H9 (cell line): ENCODE results near the gene MDFIC2. TPM values are rescaled to one million over a fixed set of nuclear protein-coding genes. Genes with fewer than 3 reads are reported as not detected.

ENCODE experiments used
- DNase-seq: peaks from one replicate; pipeline ENCODE4 v3.0.0-alpha.2; 2017
- H2AFZ ChIP-seq: one replicate; pipeline ENCODE4 v1.6.1; 2013; ENCODE audit warnings: mild to moderate bottlenecking, low read length, control low read depth, moderate library complexity
- H2AK5ac ChIP-seq: 2 replicates; pipeline ENCODE4 v1.6.1; 2013; ENCODE audit warnings: low read length, control low read depth, mixed read lengths; ENCODE audit not compliant: insufficient read length
- H2BK120ac ChIP-seq: one replicate; pipeline ENCODE4 v1.6.1; 2013; ENCODE audit warnings: low read depth, mild to moderate bottlenecking, low read length, control low read depth, inconsistent platforms; ENCODE audit not compliant: poor library complexity, severe bottlenecking
- H2BK12ac ChIP-seq: 2 replicates; pipeline ENCODE4 v1.6.1; 2013; ENCODE audit warnings: low read length, control low read depth, mixed read lengths, low read depth; ENCODE audit not compliant: insufficient read length
- H2BK15ac ChIP-seq: 2 replicates; pipeline ENCODE4 v1.6.1; 2013; ENCODE audit warnings: low read depth, low read length, control low read depth
- H2BK20ac ChIP-seq: one replicate; pipeline ENCODE4 v1.6.1; 2013; ENCODE audit warnings: low read depth, mild to moderate bottlenecking, low read length, control low read depth, inconsistent platforms; ENCODE audit not compliant: poor library complexity, severe bottlenecking
- H2BK5ac ChIP-seq: 2 replicates; pipeline ENCODE4 v1.6.1; 2013; ENCODE audit warnings: low read length, control low read depth, mixed read lengths; ENCODE audit not compliant: insufficient read length
- H3K14ac ChIP-seq: 2 replicates; pipeline ENCODE4 v1.6.1; 2013; ENCODE audit warnings: low read length, control low read depth; ENCODE audit not compliant: insufficient read depth
- H3K18ac ChIP-seq: 2 replicates; pipeline ENCODE4 v1.6.1; 2013; ENCODE audit warnings: low read depth, mild to moderate bottlenecking, mixed read lengths, low read length, control low read depth; ENCODE audit not compliant: insufficient read length
- H3K23ac ChIP-seq: 2 replicates; pipeline ENCODE4 v1.6.1; 2013; ENCODE audit warnings: low read length, control low read depth, mixed read lengths, low read depth; ENCODE audit not compliant: insufficient read length
- H3K23me2 ChIP-seq: 2 replicates; pipeline ENCODE4 v1.6.1; 2013; ENCODE audit warnings: low read depth, mild to moderate bottlenecking, mixed read lengths, low read length, control low read depth; ENCODE audit not compliant: insufficient read length, poor library complexity, severe bottlenecking
- H3K27ac ChIP-seq: 2 replicates; pipeline ENCODE4 v1.5.1; 2013; ENCODE audit warnings: low read length, control low read depth, mixed read lengths, low read depth; ENCODE audit not compliant: insufficient read length
- H3K27me3 ChIP-seq: 2 replicates; pipeline ENCODE4 v1.6.1; 2013; ENCODE audit warnings: low read length, control low read depth, inconsistent platforms; ENCODE audit not compliant: insufficient read depth
- H3K4ac ChIP-seq: 2 replicates; pipeline ENCODE4 v1.6.1; 2013; ENCODE audit warnings: low read depth, mild to moderate bottlenecking, control low read depth, inconsistent platforms, low read length, moderate library complexity
- H3K4me1 ChIP-seq: 2 replicates; pipeline ENCODE4 v1.6.1; 2013; ENCODE audit warnings: low read length, control low read depth, inconsistent platforms; ENCODE audit not compliant: insufficient read depth
- H3K4me2 ChIP-seq: 2 replicates; pipeline ENCODE4 v1.6.1; 2013; ENCODE audit warnings: low read length, control low read depth, mixed read lengths; ENCODE audit not compliant: insufficient read length, insufficient read depth
- H3K56ac ChIP-seq: 2 replicates; pipeline ENCODE4 v1.6.1; 2013; ENCODE audit warnings: low read depth, mild to moderate bottlenecking, mixed read lengths, low read length, control low read depth; ENCODE audit not compliant: insufficient read length
- H3K79me1 ChIP-seq: 2 replicates; pipeline ENCODE4 v1.6.1; 2013; ENCODE audit warnings: low read depth, mild to moderate bottlenecking, moderate library complexity, low read length, control low read depth, inconsistent platforms; ENCODE audit not compliant: insufficient read depth, poor library complexity, severe bottlenecking
- H3K79me2 ChIP-seq: 2 replicates; pipeline ENCODE4 v1.6.1; 2013; ENCODE audit warnings: low read length, control low read depth, inconsistent platforms; ENCODE audit not compliant: insufficient read depth
- H3K9ac ChIP-seq: 2 replicates; pipeline ENCODE4 v1.6.1; 2013; ENCODE audit warnings: low read length, control low read depth, mixed read lengths; ENCODE audit not compliant: insufficient read length; ENCODE audit errors: extremely low read depth
- H3K9me3 ChIP-seq: one replicate; pipeline ENCODE4 v1.6.1; 2013; ENCODE audit warnings: low read depth, low read length, inconsistent platforms; ENCODE audit not compliant: control insufficient read depth
- H3T11ph ChIP-seq: one replicate; pipeline ENCODE4 v1.6.1; 2013; ENCODE audit warnings: mild to moderate bottlenecking, low read length, control low read depth, inconsistent platforms
- H4K20me1 ChIP-seq: one replicate; pipeline ENCODE4 v1.6.1; 2013; ENCODE audit not compliant: control insufficient read depth, insufficient read length, insufficient read depth
- H4K5ac ChIP-seq: 2 replicates; pipeline ENCODE4 v1.6.1; 2013; ENCODE audit warnings: low read depth, mild to moderate bottlenecking, mixed read lengths, low read length, control low read depth; ENCODE audit not compliant: insufficient read length
- H4K8ac ChIP-seq: replicated peaks from 2 replicates; pipeline ENCODE4 v1.6.1; 2013; ENCODE audit warnings: low read length, control low read depth, mixed read lengths, low read depth; ENCODE audit not compliant: insufficient read length
- H4K91ac ChIP-seq: 2 replicates; pipeline ENCODE4 v1.6.1; 2013; ENCODE audit warnings: low read depth, mild to moderate bottlenecking, moderate library complexity, mixed read lengths, low read length, control low read depth; ENCODE audit not compliant: insufficient read length
- H3K27ac Mint-ChIP-seq, 3 experiments: 2 replicates in 2 of 3; 3 replicates in 1 of 3; pipeline ENCODE4 v1.8.0; 2020 to 2021; ENCODE audit warnings: mixed read lengths in 3 of 3, mild to moderate bottlenecking in 1 of 3, moderate library complexity in 1 of 3
- H3K27me3 Mint-ChIP-seq: 2 replicates; pipeline ENCODE4 v1.8.0; 2021; ENCODE audit warnings: low read depth, mild to moderate bottlenecking, moderate library complexity, mixed read lengths
- H3K36me3 Mint-ChIP-seq, 3 experiments: 2 replicates in 2 of 3; 3 replicates in 1 of 3; pipeline ENCODE4 v1.8.0; 2020 to 2021; ENCODE audit warnings: low read depth in 3 of 3, mixed read lengths in 3 of 3; ENCODE audit not compliant: insufficient read depth in 1 of 3
- H3K4me1 Mint-ChIP-seq, 2 experiments: 2 replicates each; pipeline ENCODE4 v1.8.0; 2020; ENCODE audit warnings: mixed read lengths in 2 of 2
- H3K4me3 Mint-ChIP-seq, 2 experiments: 2 replicates in 1 of 2; 3 replicates in 1 of 2; pipeline ENCODE4 v1.8.0; 2020 to 2021; ENCODE audit warnings: mild to moderate bottlenecking in 2 of 2, mixed read lengths in 2 of 2, moderate library complexity in 1 of 2
- H3K9me3 Mint-ChIP-seq, 2 experiments: 2 replicates in 1 of 2; 3 replicates in 1 of 2; pipeline ENCODE4 v1.8.0; 2020; ENCODE audit warnings: mild to moderate bottlenecking in 2 of 2, mixed read lengths in 2 of 2, moderate library complexity in 1 of 2
- CTCF ChIP-seq: fragments of 200-600 bp; sonication (generic); conservative IDR thresholded peaks from 3 replicates; pipeline ENCODE4 v1.8.0; 2021; ENCODE audit warnings: antibody characterized with exemption, mild to moderate bottlenecking
- WGBS: extraction: QIAGEN DNeasy Blood & Tissue Kit; methylation state at CpG from one replicate; pipeline ENCODE4 v1.1.7; 2013; ENCODE audit warnings: missing lambda C conversion rate, low lambda C conversion rate, mixed read lengths; ENCODE audit not compliant: insufficient read length; ENCODE audit errors: extremely low coverage; 5-methylcytosine and 5-hydroxymethylcytosine counted together
- total RNA-seq: library from RNA; stranded (reverse); gene quantifications from 2 replicates; pipeline ENCODE4 v1.2.1, GENCODE V29; 2021

Gene MDFIC2
- total RNA-seq, 1 experiment from 2014 or later, result not detected

GRCh38 chr3:70247955-70248354 lies 64.5 kb downstream of the MDFIC2 start:
- Histone ChIP-seq H3K56ac (no peak overlapping the region), H3K9ac (no peak overlapping the region), H3K27ac (no peak overlapping the region), H3K79me2 (no peaks in the 10 kb centered on the region), H3K4me1 (no peaks in the 10 kb centered on the region), H3T11ph (no peak overlapping the region), H2BK15ac (no peak overlapping the region), H3K23ac (no peak overlapping the region), H2BK20ac (no peak overlapping the region), H2AFZ (no peak overlapping the region), H3K27me3 (no peaks in the 10 kb centered on the region), H2AK5ac (no peak overlapping the region), H3K23me2 (no peaks in the 10 kb centered on the region), H4K5ac (no peak overlapping the region), H3K79me1 (no peaks in the 10 kb centered on the region), H2BK12ac (no peak overlapping the region), H3K9me3 (no peaks in the 10 kb centered on the region), H4K20me1 (no peaks in the 10 kb centered on the region), H4K8ac (no peak overlapping the region), H2BK5ac (no peak overlapping the region), H3K18ac (no peak overlapping the region), H2BK120ac (no peak overlapping the region), H4K91ac (no peak overlapping the region), H3K4me2 (no peak overlapping the region), H3K14ac (no peak overlapping the region), H3K4ac (no peak overlapping the region)
- H3K4me1 Mint-ChIP-seq, result peaks cover 7 to 16% of the 10 kb centered on the region in 2 experiments
- no peaks in the 10 kb centered on the region for H3K36me3 Mint-ChIP-seq
- H3K27me3 Mint-ChIP-seq, result no peaks in the 10 kb centered on the region
- no peak overlapping the region for H3K27ac Mint-ChIP-seq
- WGBS, result no CpG with 5 or more reads among the region's 2 CpGs
- no peak for DNase-seq
- TF ChIP-seq CTCF, result no peak
- H3K4me3 Mint-ChIP-seq, result no peak overlapping the region
- H3K9me3 Mint-ChIP-seq, result peaks cover 0 to 3% of the 10 kb centered on the region in 2 experiments; a peak in 2 of 5 replicates
